SU-DHL-6 (cell line): ENCODE data around the gene NUPR1.

ENCODE experiments used
- CTCF ChIP-seq: fragments of 200-600 bp; sonication (generic); IDR thresholded peaks from one replicate; pipeline ENCODE4 v1.5.1; 2017; ENCODE audit warnings: antibody characterized with exemption, mild to moderate bottlenecking, low read length, moderate library complexity; ENCODE audit not compliant: insufficient read depth, poor library complexity, severe bottlenecking
- EZH2phosphoT487 ChIP-seq: fragments of 200-600 bp; sonication (generic), shearing (Covaris generic); conservative IDR thresholded peaks from 2 replicates; pipeline ENCODE4 v1.6.1; 2018; ENCODE audit warnings: mild to moderate bottlenecking, antibody characterized with exemption, low read length, moderate library complexity, mixed read lengths

GRCh38 chr16:28543072-28543471 is 4.3 kb upstream of the NUPR1 start:
- no peak for TF ChIP-seq CTCF
- no peak for TF ChIP-seq EZH2phosphoT487
